ENCODE results near the gene PSMG2. TPM values are rescaled to one million over a fixed set of nuclear protein-coding genes. Genes with fewer than 3 reads are reported as not detected.

The PSMG2 gene
- total and polyA plus RNA-seq, 9 of the 15 experiments (the other 6 are each of a cell fraction or from before 2014, with no cell fraction given), result 59.9 to 271 (median 111) TPM

GRCh38 chr18:12750076-12750714 is 47.4 kb downstream of the PSMG2 start:
- ATAC-seq (no peak), DNase-seq (ENCODE audit: extremely low read depth in 1 of 4, low spot score in 3 of 4) (no peak), FAIRE-seq (no peak)
- CTCF ChIA-PET (ENCODE audit: low intra/inter-chr PET ratio), result no interaction called here
- Histone ChIP-seq H3K4me3 (no peak overlapping the region), H3K9me1 (ENCODE audit: control insufficient read depth, insufficient read depth, low read length) (no peaks in the 10 kb centered on the region), H2AFZ (ENCODE audit: low read depth, low read length) (0 out of 2 replicates have a peak overlapping the region, but pooled peaks have one; percentile 52), H4K20me1 (replicated peaks; ENCODE audit: control insufficient read depth, insufficient read depth, low read length) (no peaks in the 10 kb centered on the region), H3K79me2 (ENCODE audit: control insufficient read depth, insufficient read depth, low read length) (no peaks in the 10 kb centered on the region), H3K9me3 (replicated peaks; ENCODE audit: control insufficient read depth, insufficient read depth, low read depth, low read length) (no peaks in the 10 kb centered on the region), H3K27ac (ENCODE audit: extremely low read depth, low read depth, low read length) (no peak overlapping the region), H3K9ac (ENCODE audit: insufficient read depth in 1 of 2, low read depth in 2 of 2, low read length in 2 of 2) (no peak overlapping the region), H3K4me1 (replicated peaks in 1 of 2; ENCODE audit: control insufficient read depth in 2 of 2, insufficient read depth in 2 of 2, low read length in 2 of 2) (peaks cover 0 to 7% of the 10 kb centered on the region in 2 experiments; a peak in 2 of 5 replicates), H3K27me3 (ENCODE audit: control insufficient read depth in 2 of 2, insufficient read depth in 2 of 2, low read length in 2 of 2) (no peaks in the 10 kb centered on the region), H3K36me3 (ENCODE audit: control insufficient read depth, insufficient read depth, low read length) (no peaks in the 10 kb centered on the region), H3K4me2 (ENCODE audit: insufficient read depth, low read length) (no peak overlapping the region)
- 35% methylated on average over 14 of the region's 14 CpGs for WGBS (ENCODE audit: insufficient coverage, low coverage, missing lambda C conversion rate)
- in situ Hi-C loops (cut with MboI) (no loop called here), intact Hi-C loops (cut with micrococcal nuclease) (no loop called here)
- POLR2A ChIA-PET, result interaction anchor here (0.6 to 1.8 kb wide), 5 partner anchors 17 to 834 kb away, joined by 3 to 6 read pairs (median 3); no protein-coding TSS in a partner anchor
- no TSS peak for BruUV-seq (replicated peaks)
- TF ChIP-seq ZBTB34 (CRISPR knock-in tag; IDR thresholded peaks at IDR 0.05), result no peak
- TF ChIP-seq RUNX1 (IDR thresholded peaks at IDR 0.05; ENCODE audit: low read depth), result no peak
- no peak for TF ChIP-seq ZNF76 (CRISPR knock-in tag; IDR thresholded peaks at IDR 0.05; ENCODE audit: borderline replicate concordance)
- TF ChIP-seq TAF9B (IDR thresholded peaks at IDR 0.05; ENCODE audit: partially characterized antibody), result no peak
- TF ChIP-seq ZNF184 (CRISPR knock-in tag; IDR thresholded peaks at IDR 0.05), result no peak
- TF ChIP-seq EHMT2 (IDR thresholded peaks at IDR 0.05), result no peak
- no peak for TF ChIP-seq FUS (optimal IDR thresholded peaks at IDR 0.05; ENCODE audit: low read depth, low read length)
- TF ChIP-seq ZC3H4 (CRISPR knock-in tag; IDR thresholded peaks at IDR 0.05; ENCODE audit: borderline replicate concordance), result no peak
- TF ChIP-seq DMBX1 (CRISPR knock-in tag; IDR thresholded peaks at IDR 0.05; ENCODE audit: borderline replicate concordance), result no peak
- TF ChIP-seq KLF16 (IDR thresholded peaks at IDR 0.05), result no peak
- TF ChIP-seq, protein P1, sequence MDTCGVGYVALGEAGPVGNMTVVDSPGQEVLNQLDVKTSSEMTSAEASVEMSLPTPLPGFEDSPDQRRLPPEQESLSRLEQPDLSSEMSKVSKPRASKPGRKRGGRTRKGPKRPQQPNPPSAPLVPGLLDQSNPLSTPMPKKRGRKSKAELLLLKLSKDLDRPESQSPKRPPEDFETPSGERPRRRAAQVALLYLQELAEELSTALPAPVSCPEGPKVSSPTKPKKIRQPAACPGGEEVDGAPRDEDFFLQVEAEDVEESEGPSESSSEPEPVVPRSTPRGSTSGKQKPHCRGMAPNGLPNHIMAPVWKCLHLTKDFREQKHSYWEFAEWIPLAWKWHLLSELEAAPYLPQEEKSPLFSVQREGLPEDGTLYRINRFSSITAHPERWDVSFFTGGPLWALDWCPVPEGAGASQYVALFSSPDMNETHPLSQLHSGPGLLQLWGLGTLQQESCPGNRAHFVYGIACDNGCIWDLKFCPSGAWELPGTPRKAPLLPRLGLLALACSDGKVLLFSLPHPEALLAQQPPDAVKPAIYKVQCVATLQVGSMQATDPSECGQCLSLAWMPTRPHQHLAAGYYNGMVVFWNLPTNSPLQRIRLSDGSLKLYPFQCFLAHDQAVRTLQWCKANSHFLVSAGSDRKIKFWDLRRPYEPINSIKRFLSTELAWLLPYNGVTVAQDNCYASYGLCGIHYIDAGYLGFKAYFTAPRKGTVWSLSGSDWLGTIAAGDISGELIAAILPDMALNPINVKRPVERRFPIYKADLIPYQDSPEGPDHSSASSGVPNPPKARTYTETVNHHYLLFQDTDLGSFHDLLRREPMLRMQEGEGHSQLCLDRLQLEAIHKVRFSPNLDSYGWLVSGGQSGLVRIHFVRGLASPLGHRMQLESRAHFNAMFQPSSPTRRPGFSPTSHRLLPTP (IDR thresholded peaks at IDR 0.05; ENCODE audit: borderline replicate concordance, extremely low read depth, insufficient read length), result no peak
- no peak for TF ChIP-seq FIP1L1 (IDR thresholded peaks at IDR 0.05; ENCODE audit: low read depth, low read length, poor library complexity, severe bottlenecking)
- TF ChIP-seq, protein P2, sequence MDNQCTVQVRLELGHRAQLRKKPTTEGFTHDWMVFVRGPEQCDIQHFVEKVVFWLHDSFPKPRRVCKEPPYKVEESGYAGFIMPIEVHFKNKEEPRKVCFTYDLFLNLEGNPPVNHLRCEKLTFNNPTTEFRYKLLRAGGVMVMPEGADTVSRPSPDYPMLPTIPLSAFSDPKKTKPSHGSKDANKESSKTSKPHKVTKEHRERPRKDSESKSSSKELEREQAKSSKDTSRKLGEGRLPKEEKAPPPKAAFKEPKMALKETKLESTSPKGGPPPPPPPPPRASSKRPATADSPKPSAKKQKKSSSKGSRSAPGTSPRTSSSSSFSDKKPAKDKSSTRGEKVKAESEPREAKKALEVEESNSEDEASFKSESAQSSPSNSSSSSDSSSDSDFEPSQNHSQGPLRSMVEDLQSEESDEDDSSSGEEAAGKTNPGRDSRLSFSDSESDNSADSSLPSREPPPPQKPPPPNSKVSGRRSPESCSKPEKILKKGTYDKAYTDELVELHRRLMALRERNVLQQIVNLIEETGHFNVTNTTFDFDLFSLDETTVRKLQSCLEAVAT (IDR thresholded peaks at IDR 0.05), result no peak
- TF ChIP-seq STAT5B (CRISPR knock-in tag; IDR thresholded peaks at IDR 0.05), result no peak
- TF ChIP-seq ZNF124 (CRISPR knock-in tag; IDR thresholded peaks at IDR 0.05), result no peak
- no peak for TF ChIP-seq EZH2 (IDR thresholded peaks at IDR 0.05; ENCODE audit: borderline replicate concordance, low read depth, low read length)

Data from K562 (cell line).